K562 (cell line): Measurements from ENCODE around the gene PRSS22. TPM values are rescaled to one million over a fixed set of nuclear protein-coding genes. Genes with fewer than 3 reads are reported as not detected.

Experiments
- BHLHE40 ChIP-seq: IDR thresholded peaks from 2 replicates; pipeline ENCODE4 v1.6.1; 2011; ENCODE audit warnings: low read length, improper control_type of control experiment
- CHD4 ChIP-seq: fragments of 200-600 bp; sonication (generic); IDR thresholded peaks from 3 replicates; pipeline ENCODE4 v1.6.1; 2012; ENCODE audit warnings: low read depth, mild to moderate bottlenecking, mixed read lengths, low read length, inconsistent platforms; ENCODE audit not compliant: insufficient read depth, insufficient replicate concordance, poor library complexity, severe bottlenecking
- DEAF1 ChIP-seq: fragments of 450-650 bp; formaldehyde crosslinking; IDR thresholded peaks from 2 replicates; pipeline ENCODE4 v1.4.0; 2020; ENCODE audit warnings: mild to moderate bottlenecking, moderate library complexity
- E2F3 ChIP-seq: fragments of 250-450 bp; sonication (Bioruptor Pico); IDR thresholded peaks from 2 replicates; pipeline ENCODE4 v1.4.0; 2020; ENCODE audit warnings: mild to moderate bottlenecking
- FOXJ2 ChIP-seq: fragments of 200-800 bp; sonication (Bioruptor generic); IDR thresholded peaks from 2 replicates; pipeline ENCODE4 v1.6.1; 2016; ENCODE audit warnings: missing genetic modification characterization, missing compliant biosample characterization
- FOXM1 ChIP-seq, 2 experiments: fragments of 450-650 bp in 1 of 2; sonication (generic) in 1 of 2; formaldehyde crosslinking in 1 of 2; IDR thresholded peaks; 2 replicates each; pipeline versions ENCODE4 v1.6.1 to v1.9.0; 2017 to 2022; ENCODE audit warnings: low read depth in 2 of 2, mild to moderate bottlenecking in 2 of 2, missing genetic modification reagents in 1 of 2, moderate library complexity in 1 of 2
- HDAC2 ChIP-seq: fragments of 450-650 bp; IDR thresholded peaks from 2 replicates; pipeline ENCODE4 v1.6.1; 2016; ENCODE audit warnings: mild to moderate bottlenecking
- HMBOX1 ChIP-seq: sonication (generic); IDR thresholded peaks from 2 replicates; pipeline ENCODE4 v1.6.1; 2016
- MTF1 ChIP-seq: fragments of 250-450 bp; sonication (Bioruptor Pico); IDR thresholded peaks from 2 replicates; pipeline ENCODE4 v1.9.0; 2021; ENCODE audit warnings: moderate library complexity, mild to moderate bottlenecking, inconsistent platforms, borderline replicate concordance
- NFIX ChIP-seq: fragments of 250-450 bp; sonication (Bioruptor Pico); IDR thresholded peaks from 2 replicates; pipeline ENCODE4 v1.4.0; 2020; ENCODE audit warnings: low read depth, mild to moderate bottlenecking, moderate library complexity
- NFRKB ChIP-seq: fragments of 450-650 bp; IDR thresholded peaks from 2 replicates; pipeline ENCODE4 v1.6.1; 2016; ENCODE audit warnings: low read depth
- RBM14 ChIP-seq: fragments of 200-400 bp; formaldehyde crosslinking; IDR thresholded peaks from 2 replicates; pipeline ENCODE4 v1.6.1; 2018; ENCODE audit warnings: low read depth, mild to moderate bottlenecking, low read length, moderate library complexity, borderline replicate concordance; ENCODE audit not compliant: insufficient read depth
- SNIP1 ChIP-seq: fragments of 450-650 bp; IDR thresholded peaks from 2 replicates; pipeline ENCODE4 v1.7.1; 2017; ENCODE audit warnings: low read depth, mild to moderate bottlenecking
- TAF9B ChIP-seq: fragments of 450-650 bp; IDR thresholded peaks from 2 replicates; pipeline ENCODE4 v1.6.1; 2018; ENCODE audit warnings: mild to moderate bottlenecking; ENCODE audit not compliant: partially characterized antibody
- XRCC5 ChIP-seq: fragments of 200-400 bp; formaldehyde crosslinking; IDR thresholded peaks from 2 replicates; pipeline ENCODE4 v1.6.1; 2017; ENCODE audit warnings: low read depth, mild to moderate bottlenecking, low read length
- ZBED1 ChIP-seq: IDR thresholded peaks from 2 replicates; pipeline ENCODE4 v1.6.1; 2014
- ZNF12 ChIP-seq: sonication (generic); formaldehyde crosslinking; IDR thresholded peaks from 2 replicates; pipeline ENCODE4 v1.4.0; 2020; ENCODE audit warnings: mild to moderate bottlenecking, missing genetic modification reagents
- ZNF197 ChIP-seq: fragments of 200-800 bp; sonication (Bioruptor generic); IDR thresholded peaks from 2 replicates; pipeline ENCODE4 v1.6.1; 2016; ENCODE audit warnings: low read depth, missing genetic modification characterization, missing compliant biosample characterization
- ZNF217 ChIP-seq: sonication (generic); formaldehyde crosslinking; IDR thresholded peaks from 2 replicates; pipeline ENCODE4 v1.8.0; 2022; ENCODE audit warnings: mild to moderate bottlenecking, missing genetic modification reagents
- ZNF311 ChIP-seq: fragments of 250-450 bp; sonication (Bioruptor Pico); IDR thresholded peaks from 2 replicates; pipeline ENCODE4 v1.4.0; 2020; ENCODE audit warnings: mild to moderate bottlenecking, moderate library complexity
- ZNF764 ChIP-seq: fragments of 250-450 bp; sonication (Bioruptor Pico); IDR thresholded peaks from 2 replicates; pipeline ENCODE4 v1.4.0; 2020; ENCODE audit warnings: low read depth, mild to moderate bottlenecking, moderate library complexity
- polyA plus RNA-seq, 8 experiments: library from polyadenylated mRNA; depleted of rRNA in 4 of 8; stranded (reverse) in 5 of 8; unstranded in 3 of 8; fragments of >200 nt; fragmentation: Nextera tagmentation in 2 of 8; fragmentation: Illumina TruSeq in 1 of 8; extraction: Ambion mirVana in 2 of 8; extraction: Trizol in 1 of 8; gene quantifications; 2 replicates each; pipeline versions ENCODE4 v1.2.1 to v1.2.3, GENCODE V29; 2011 to 2014; ENCODE audit warnings: inconsistent platforms in 1 of 8, missing spikeins in 1 of 8
- total RNA-seq, 7 experiments: library from RNA; depleted of rRNA in 6 of 7; stranded (reverse); fragments of >200 nt in 6 of 7; fragmentation: Illumina TruSeq in 2 of 7; extraction: Trizol in 2 of 7; gene quantifications; 2 replicates each; pipeline versions ENCODE4 v1.2.1 to v1.2.3, GENCODE V29; 2011 to 2021; ENCODE audit warnings: low replicate concordance in 1 of 7
- TF ChIP-seq, protein P1 (sequence below): fragments of 250-450 bp; sonication (Bioruptor Pico); IDR thresholded peaks from 2 replicates; pipeline ENCODE4 v1.5.0; 2021
- TF ChIP-seq, protein P2 (sequence below): fragments of 250-450 bp; sonication (Bioruptor Pico); IDR thresholded peaks from 2 replicates; pipeline ENCODE4 v1.8.0; 2021; ENCODE audit warnings: moderate library complexity, mild to moderate bottlenecking, inconsistent platforms

The PRSS22 gene
- total and polyA plus RNA-seq, 9 of the 15 experiments (the other 6 are each of a cell fraction or from before 2014, with no cell fraction given): 0.13 to 0.42 TPM; not detected in 7

DNA sequence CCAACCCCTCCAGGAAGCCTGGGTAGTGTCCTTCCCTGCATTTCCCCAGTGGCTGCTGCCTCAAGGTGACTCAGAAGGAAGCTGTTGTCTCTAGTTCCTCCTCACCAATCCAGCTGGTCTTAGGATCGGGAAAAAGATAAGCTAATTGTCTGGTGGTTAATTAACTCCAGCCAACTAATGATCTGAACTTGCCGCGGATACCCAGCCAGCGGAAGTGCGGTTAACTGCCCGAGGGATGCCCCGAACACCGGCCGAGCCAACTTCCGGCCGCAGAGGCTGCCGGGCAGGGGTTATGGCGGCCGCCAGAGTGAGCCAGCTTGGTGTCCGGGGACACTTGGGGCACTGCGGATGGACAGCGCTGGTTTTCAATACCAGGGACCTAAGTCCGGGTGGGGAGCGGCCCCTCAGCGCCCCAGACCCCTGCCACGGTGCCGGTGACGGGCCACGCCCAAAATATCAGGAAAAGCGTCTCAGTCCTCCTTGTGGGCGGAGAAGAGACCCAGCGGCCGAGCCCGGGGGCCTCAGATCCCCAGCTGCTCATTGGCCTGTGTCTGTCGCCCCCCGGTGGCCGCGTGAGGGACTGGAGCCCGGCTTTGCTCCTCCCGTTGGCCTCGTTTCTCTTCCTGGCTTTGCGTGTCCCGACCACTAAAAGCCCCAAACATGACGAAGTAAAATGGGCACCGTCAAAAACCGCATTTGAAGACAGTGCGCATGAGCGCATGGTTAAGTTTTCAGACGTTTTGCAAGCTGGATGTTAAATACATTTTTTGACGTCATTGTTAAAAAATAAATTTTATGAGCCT is 10.2 kb upstream of the PRSS22 start (continued):
- peak; percentile 89 for TF ChIP-seq HMBOX1
- TF ChIP-seq ZBED1: no peak
- TF ChIP-seq ZNF197: peak; percentile 80
- TF ChIP-seq DEAF1: peak; percentile 97
- TF ChIP-seq FOXJ2 (tag): peak; percentile 73
- TF ChIP-seq NFRKB: peak; percentile 86
- TF ChIP-seq ZNF12: no peak
- TF ChIP-seq ZNF217: no peak
- TF ChIP-seq ZNF764 (CRISPR knock-in tag): no peak
- peak; percentile 93 for TF ChIP-seq E2F3 (CRISPR knock-in tag)
- TF ChIP-seq FOXM1 (IDR thresholded peaks at IDR 0.05; ENCODE audit: low read depth): no peak
- no peak for TF ChIP-seq FOXM1 (CRISPR knock-in tag; IDR thresholded peaks at IDR 0.05; ENCODE audit: low read depth)
- no peak; the same call in 1 of the 2 replicates for TF ChIP-seq MTF1 (CRISPR knock-in tag)
- TF ChIP-seq, protein P1, sequence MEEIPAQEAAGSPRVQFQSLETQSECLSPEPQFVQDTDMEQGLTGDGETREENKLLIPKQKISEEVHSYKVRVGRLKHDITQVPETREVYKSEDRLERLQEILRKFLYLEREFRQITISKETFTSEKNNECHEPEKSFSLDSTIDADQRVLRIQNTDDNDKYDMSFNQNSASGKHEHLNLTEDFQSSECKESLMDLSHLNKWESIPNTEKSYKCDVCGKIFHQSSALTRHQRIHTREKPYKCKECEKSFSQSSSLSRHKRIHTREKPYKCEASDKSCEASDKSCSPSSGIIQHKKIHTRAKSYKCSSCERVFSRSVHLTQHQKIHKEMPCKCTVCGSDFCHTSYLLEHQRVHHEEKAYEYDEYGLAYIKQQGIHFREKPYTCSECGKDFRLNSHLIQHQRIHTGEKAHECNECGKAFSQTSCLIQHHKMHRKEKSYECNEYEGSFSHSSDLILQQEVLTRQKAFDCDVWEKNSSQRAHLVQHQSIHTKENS (CRISPR knock-in tag): no peak
- TF ChIP-seq SNIP1: no peak
- no peak for TF ChIP-seq CHD4
- TF ChIP-seq, protein P2, sequence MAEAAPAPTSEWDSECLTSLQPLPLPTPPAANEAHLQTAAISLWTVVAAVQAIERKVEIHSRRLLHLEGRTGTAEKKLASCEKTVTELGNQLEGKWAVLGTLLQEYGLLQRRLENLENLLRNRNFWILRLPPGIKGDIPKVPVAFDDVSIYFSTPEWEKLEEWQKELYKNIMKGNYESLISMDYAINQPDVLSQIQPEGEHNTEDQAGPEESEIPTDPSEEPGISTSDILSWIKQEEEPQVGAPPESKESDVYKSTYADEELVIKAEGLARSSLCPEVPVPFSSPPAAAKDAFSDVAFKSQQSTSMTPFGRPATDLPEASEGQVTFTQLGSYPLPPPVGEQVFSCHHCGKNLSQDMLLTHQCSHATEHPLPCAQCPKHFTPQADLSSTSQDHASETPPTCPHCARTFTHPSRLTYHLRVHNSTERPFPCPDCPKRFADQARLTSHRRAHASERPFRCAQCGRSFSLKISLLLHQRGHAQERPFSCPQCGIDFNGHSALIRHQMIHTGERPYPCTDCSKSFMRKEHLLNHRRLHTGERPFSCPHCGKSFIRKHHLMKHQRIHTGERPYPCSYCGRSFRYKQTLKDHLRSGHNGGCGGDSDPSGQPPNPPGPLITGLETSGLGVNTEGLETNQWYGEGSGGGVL (CRISPR knock-in tag): no peak
- TF ChIP-seq ZNF311 (CRISPR knock-in tag): peak; percentile 52; the same call in 1 of the 2 replicates
- peak; percentile 71 for TF ChIP-seq XRCC5
- no peak for TF ChIP-seq RBM14
- TF ChIP-seq BHLHE40: no peak
- no peak for TF ChIP-seq NFIX
- 0 out of 2 replicates have a peak, but pooled peaks have one; percentile 75 for TF ChIP-seq HDAC2
- TF ChIP-seq TAF9B: peak; percentile 94
